Lung (tissue), 12 donors: ENCODE data around the gene RUFY1. TPM values are rescaled to one million over a fixed set of nuclear protein-coding genes. Genes with fewer than 3 reads are reported as not detected.

ENCODE experiments used
- ATAC-seq: fragments of 200-7000 bp; cut with Tn5 transposase; one replicate; pipeline ENCODE4 v1.9.1; 2020; ENCODE audit warnings: moderate number of reproducible peaks; ENCODE audit not compliant: insufficient read depth, low FRiP score
- DNase-seq, 3 donors: peaks; one replicate each; pipeline ENCODE4 v3.0.0-alpha.2; 2013 to 2017
- H3K27ac ChIP-seq, 2 donors: one replicate each; pipeline ENCODE4 v1.5.1; 2013; ENCODE audit warnings: mild to moderate bottlenecking in 2 of 2, moderate library complexity in 2 of 2, control low read depth in 1 of 2, inconsistent platforms in 1 of 2, low read depth in 1 of 2, low read length in 1 of 2
- H3K27me3 ChIP-seq, 3 donors: one replicate each; pipeline ENCODE4 v1.5.1; 2013; ENCODE audit warnings: low read length in 2 of 3; ENCODE audit not compliant: control insufficient read depth in 3 of 3, insufficient read depth in 3 of 3
- H3K36me3 ChIP-seq, 4 donors: one replicate each; pipeline ENCODE4 v1.5.1; 2013; ENCODE audit warnings: low read length in 4 of 4, mild to moderate bottlenecking in 1 of 4, moderate library complexity in 1 of 4; ENCODE audit not compliant: control insufficient read depth in 4 of 4, insufficient read depth in 4 of 4
- H3K4me1 ChIP-seq, 5 donors: one replicate each; pipeline ENCODE4 v1.5.1; 2013; ENCODE audit warnings: low read length in 5 of 5, mild to moderate bottlenecking in 2 of 5, moderate library complexity in 1 of 5; ENCODE audit not compliant: control insufficient read depth in 5 of 5, insufficient read depth in 5 of 5
- H3K4me3 ChIP-seq: one replicate; pipeline ENCODE4 v1.5.1; 2013; ENCODE audit warnings: mild to moderate bottlenecking, control low read depth, moderate library complexity
- H3K9ac ChIP-seq, 2 donors: one replicate each; pipeline ENCODE4 v1.5.1; 2013; ENCODE audit warnings: low read length in 2 of 2, control low read depth in 1 of 2; ENCODE audit not compliant: insufficient read depth in 1 of 2
- H3K9me3 ChIP-seq, 4 donors: one replicate each; pipeline ENCODE4 v1.5.1; 2013; ENCODE audit warnings: low read length in 3 of 4, mild to moderate bottlenecking in 1 of 4, moderate library complexity in 1 of 4; ENCODE audit not compliant: control insufficient read depth in 4 of 4, insufficient read depth in 3 of 4
- WGBS, 2 donors: extraction: QIAGEN DNeasy Blood & Tissue Kit; methylation state at CpG; one replicate each; pipeline ENCODE4 v1.1.7; 2013; 5-methylcytosine and 5-hydroxymethylcytosine counted together
- polyA plus RNA-seq, 2 donors: library from polyadenylated mRNA; stranded (reverse); fragments of 200-250 nt; gene quantifications; one replicate each; pipeline ENCODE4 v1.2.1, GENCODE V29; 2013
- total RNA-seq, 2 donors: library from RNA; depleted of rRNA in 1 of 2; stranded (reverse); fragments of >200 nt in 1 of 2; gene quantifications; one replicate each; pipeline ENCODE4 v1.2.1, GENCODE V29; 2014 to 2021
- TF ChIP-seq, protein P1 (sequence below): IDR thresholded peaks from 2 replicates; pipeline ENCODE4 v1.5.1; 2012; ENCODE audit warnings: mild to moderate bottlenecking; ENCODE audit errors: control extremely low read depth, extremely low read depth
- donor health status: control.
- donor health status: control.
- donor health status: Bipolar disorder and iron deficiency.
- donor health status: healthy.
- donor health status: DM: yes; HTN: yes; CAD: no.

RUFY1 gene
- total and polyA plus RNA-seq, 4 donors: 37.3 to 58.6 (median 51.0) TPM

DNA sequence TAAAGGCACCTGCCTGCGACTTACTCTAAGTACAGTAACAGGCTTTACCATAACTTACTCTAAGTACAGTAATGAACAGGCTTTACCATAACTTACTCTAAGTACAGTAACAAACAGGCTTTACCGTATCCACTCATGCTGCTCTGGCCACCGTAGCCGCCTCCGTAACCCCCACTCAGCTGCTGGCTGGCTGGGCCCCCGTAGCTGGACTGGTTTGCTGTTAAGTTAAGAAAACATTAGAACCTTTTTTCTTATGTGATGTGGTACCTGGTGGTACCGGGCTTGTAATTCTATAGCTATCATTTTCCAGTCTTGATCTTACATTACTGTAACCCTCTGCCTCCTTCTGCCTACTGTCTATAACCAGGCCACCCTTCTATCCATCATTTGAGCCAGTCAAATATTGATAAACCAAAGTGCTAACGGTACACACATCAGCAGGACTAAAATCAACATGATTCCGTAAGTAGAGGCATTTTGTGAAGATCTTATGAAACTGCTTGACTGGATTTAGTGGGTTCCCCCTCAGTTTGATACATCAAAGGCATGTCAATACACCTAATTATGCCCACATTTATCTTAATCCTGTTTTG is 65.7 kb downstream of the RUFY1 start:
- TF ChIP-seq, protein P1, sequence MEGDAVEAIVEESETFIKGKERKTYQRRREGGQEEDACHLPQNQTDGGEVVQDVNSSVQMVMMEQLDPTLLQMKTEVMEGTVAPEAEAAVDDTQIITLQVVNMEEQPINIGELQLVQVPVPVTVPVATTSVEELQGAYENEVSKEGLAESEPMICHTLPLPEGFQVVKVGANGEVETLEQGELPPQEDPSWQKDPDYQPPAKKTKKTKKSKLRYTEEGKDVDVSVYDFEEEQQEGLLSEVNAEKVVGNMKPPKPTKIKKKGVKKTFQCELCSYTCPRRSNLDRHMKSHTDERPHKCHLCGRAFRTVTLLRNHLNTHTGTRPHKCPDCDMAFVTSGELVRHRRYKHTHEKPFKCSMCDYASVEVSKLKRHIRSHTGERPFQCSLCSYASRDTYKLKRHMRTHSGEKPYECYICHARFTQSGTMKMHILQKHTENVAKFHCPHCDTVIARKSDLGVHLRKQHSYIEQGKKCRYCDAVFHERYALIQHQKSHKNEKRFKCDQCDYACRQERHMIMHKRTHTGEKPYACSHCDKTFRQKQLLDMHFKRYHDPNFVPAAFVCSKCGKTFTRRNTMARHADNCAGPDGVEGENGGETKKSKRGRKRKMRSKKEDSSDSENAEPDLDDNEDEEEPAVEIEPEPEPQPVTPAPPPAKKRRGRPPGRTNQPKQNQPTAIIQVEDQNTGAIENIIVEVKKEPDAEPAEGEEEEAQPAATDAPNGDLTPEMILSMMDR: no peak
- peaks cover 6 to 30% (median 11%) of the 10 kb centered on the region in 5 donors for H3K4me1 ChIP-seq
- H3K36me3 ChIP-seq: peaks cover 37 to 93% (median 68%) of the 10 kb centered on the region in 4 donors
- DNase-seq: no peak
- no peaks in the 10 kb centered on the region for H3K27me3 ChIP-seq
- H3K9me3 ChIP-seq: no peaks in the 10 kb centered on the region
- no peak overlapping the region for H3K4me3 ChIP-seq
- 86 to 91% methylated on average over 9 of the region's 9 CpGs for WGBS, 2 donors
- no peak overlapping the region for H3K9ac ChIP-seq
- ATAC-seq: no peak
- H3K27ac ChIP-seq: no peak overlapping the region

DNA sequence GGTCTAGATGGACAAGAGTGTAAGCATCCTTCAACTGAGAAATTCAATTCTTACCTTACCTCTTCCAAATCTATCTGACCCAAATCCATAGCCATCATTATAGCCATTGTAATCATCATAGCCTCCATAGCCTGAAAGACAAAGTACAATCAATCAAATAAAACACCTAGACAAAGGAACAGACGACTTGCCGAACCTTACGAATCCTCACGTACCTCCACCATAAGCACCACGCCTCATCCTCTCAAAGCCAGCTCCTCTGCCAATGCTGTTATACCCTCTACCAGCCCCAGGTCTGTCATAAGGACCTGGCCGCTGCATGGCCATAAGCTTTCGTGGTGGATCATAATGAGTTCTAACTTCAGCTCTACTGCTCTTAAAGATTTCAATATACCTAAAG is 67.6 kb downstream of the RUFY1 start:
- Histone ChIP-seq H3K9me3 (no peaks in the 10 kb centered on the region), H3K36me3 (peaks cover 31 to 90% (median 69%) of the 10 kb centered on the region in 4 donors), H3K4me1 (peaks cover 6 to 38% (median 10%) of the 10 kb centered on the region in 5 donors), H3K27me3 (no peaks in the 10 kb centered on the region), H3K27ac (no peak overlapping the region), H3K4me3 (no peak overlapping the region), H3K9ac (no peak overlapping the region)
- no peak for ATAC-seq
- WGBS, 2 donors: 67 to 78% methylated on average over 7 of the region's 7 CpGs
- TF ChIP-seq, protein P1: no peak
- no peak for DNase-seq

- peak in 1 of 3 donors; percentile 26 for DNase-seq
- Histone ChIP-seq H3K27ac (peak overlapping the region in 1 of 2 donors; percentile 23), H3K4me1 (peaks cover 0 to 38% (median 10%) of the 10 kb centered on the region in 5 donors), H3K27me3 (no peaks in the 10 kb centered on the region), H3K9me3 (no peaks in the 10 kb centered on the region), H3K4me3 (no peak overlapping the region), H3K9ac (no peak overlapping the region), H3K36me3 (peaks cover 22 to 83% (median 59%) of the 10 kb centered on the region in 4 donors)
- no peak for ATAC-seq
- WGBS, 2 donors: 21 to 31% methylated on average over 6 of the region's 6 CpGs
- TF ChIP-seq, protein P1: no peak
These were observed 68.7 kb downstream of the RUFY1 start for GRCh38 chr5:179618923-179619554.
